ENCODE measurements around the gene RETN.
"Not testable (repeated sequence)": the region's sequence is repeated elsewhere in the genome, so short reads cannot be mapped to it uniquely, and the experiment has no call there.

Gene RETN

DNA sequence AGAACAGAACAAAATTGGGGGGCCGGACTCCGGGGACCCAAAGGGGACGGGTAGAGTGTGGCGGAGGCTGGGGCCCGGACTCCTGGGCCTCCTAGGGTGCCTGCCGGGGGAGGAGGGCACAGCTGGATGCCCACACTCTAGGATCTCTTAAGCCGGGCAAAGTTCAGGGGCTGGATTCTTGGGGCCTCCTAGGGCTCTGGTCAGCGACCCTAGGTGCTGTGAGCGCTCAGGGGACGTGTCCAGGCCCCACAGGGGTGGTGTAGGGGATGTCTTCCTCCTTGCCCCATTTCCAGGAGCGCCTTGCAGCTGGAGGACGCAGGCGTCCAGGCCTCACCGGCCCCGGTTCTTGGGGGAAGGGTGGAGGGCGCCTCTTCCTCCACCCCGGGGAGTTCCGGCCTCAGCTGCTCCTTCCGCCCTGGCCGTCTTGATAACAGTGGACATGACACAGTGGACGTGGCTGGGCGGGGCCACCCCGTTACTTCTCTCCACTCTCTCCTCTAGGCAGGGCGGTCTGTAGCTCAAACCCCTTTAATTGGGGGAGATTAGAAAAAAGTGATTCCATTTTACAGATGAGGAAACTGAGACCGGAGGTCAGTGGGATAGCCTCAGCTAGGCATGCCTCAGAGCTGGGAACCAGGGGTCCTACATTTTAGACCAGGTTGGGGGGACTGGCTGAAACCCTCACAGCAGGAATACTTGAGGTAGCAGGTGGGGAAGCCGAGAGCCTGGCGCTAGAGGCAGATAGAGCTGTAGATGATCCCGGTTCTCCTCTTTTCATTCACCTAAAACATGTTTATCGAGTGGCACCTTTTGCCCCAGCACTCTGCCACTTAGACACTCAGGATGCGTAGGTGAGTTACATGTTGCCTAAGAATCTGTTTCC lies 31.2 kb upstream of the RETN start:
- DNase-seq (ENCODE audit: low read depth): no peak

DNA sequence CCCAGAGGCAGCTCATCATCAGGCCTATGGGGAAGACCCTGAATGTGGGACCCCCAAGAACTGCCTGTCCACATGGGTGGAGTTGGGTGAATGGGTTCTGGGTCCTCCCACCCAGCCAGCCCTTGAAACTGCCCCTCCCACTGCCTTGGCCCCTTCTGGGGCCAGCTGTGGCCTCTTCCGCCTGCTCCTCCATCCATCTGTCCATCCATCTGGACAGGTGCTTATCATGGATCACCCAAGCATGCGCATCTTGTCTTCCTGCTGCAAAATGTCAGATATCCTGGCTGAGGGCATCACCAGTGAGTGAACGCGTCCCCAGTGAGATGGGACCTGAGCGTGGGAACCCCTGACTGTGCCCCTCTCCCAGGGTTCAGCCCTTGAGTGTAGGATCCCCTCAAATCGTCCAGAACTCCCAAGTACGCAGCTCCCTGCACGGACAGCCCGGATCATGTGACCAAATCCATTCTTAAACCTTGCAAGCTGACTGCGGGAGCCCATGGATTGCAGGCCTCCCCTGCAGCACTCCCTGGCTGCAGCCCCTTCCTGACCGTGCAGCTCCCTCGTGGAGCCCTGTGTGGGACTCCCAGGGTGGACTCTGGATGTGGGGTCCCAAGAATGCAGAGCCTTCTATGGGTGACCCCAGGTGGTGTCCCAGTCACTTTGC lies 29.9 kb upstream of the RETN start:
- no peak for DNase-seq (ENCODE audit: low read depth)

DNA sequence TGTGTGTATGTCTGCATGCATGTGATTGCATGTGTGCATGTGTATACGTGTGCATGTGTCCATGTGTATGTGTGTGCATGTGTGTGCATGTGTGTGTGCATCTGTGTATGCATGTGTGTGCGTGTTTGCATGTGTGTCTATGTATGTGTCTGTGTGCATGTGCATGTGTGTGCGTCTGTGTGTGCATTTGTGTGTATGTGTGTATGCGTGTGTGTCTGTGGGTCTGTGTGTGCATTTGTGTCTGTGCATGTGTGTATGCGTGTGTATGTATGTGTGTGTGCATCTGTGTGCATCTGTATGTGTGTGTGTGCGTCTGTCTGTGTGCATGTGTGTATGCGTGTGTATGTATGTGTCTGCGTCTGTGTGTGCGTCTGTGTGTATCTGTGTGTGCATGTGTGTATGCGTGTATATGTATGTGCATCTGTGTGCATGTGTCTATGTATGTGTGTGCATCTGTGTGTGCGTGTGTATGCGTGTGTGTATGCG lies 28.9 kb upstream of the RETN start:
- no peak for DNase-seq (ENCODE audit: low read depth)

DNA sequence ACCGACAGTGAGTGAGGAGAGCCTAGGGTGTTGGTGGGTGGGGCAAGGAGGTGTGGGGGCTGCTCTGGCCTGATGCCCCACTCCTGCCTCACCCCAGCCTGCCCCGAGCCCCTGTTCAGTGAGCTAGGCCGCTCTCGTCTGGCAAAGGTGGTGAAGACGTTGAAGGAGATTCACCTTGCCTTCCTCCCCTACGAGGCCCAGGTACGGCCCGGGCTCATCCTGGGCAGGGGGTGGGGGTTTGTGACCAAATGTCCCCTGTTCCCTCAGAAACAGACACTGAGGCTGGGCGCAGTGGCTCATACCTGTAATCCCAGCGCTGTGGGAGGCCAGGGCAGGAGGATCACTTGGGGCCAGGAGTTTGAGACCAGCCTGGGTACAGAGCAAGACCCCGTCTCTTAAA lies 28.0 kb upstream of the RETN start:
- DNase-seq (ENCODE audit: low read depth): no peak

DNA sequence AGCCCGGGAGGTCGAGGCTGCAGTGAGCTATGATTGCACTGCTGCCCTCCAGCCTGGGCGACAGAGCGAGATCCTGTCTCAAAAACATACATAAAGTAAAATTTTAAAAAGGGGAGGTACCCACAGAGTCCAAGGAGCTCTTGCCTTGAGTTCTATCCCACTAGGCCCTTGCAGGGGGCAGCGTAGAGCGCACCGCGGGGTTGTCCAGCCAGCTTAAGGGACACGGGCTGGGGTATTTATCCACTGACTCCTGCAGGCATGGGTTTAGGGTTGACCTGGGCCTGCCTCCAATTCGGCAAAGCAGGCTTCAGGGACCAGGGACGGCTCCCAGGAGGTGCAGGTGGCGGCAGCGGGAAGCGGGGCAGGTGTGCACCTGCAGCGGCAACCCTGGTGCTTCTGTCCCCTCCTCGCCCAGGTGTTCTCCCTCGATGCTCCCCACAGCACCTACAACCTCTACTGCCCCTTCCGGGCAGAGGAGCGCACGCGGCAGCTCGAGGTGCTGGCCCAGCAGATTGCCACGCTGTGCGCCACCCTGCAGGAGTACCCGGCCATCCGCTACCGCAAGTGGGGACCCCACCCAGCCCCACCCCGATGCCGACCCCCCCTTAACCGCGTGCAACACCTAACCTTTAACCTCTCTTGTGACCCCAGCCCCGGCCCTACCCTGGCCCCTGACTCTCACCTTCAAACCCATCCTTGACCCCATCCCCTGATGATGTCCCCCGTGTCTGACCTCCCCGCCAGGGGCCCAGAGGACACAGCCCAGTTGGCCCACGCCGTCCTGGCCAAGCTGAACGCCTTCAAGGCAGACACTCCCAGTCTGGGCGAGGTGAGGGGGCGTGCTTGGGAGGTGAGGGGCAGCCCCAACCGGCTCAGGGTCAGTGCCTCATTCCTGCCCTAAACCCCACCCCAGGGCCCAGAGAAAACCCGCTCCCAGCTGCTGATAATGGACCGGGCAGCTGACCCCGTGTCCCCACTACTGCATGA lies 27.3 kb upstream of the RETN start:
- DNase-seq (ENCODE audit: low read depth): no peak

DNA sequence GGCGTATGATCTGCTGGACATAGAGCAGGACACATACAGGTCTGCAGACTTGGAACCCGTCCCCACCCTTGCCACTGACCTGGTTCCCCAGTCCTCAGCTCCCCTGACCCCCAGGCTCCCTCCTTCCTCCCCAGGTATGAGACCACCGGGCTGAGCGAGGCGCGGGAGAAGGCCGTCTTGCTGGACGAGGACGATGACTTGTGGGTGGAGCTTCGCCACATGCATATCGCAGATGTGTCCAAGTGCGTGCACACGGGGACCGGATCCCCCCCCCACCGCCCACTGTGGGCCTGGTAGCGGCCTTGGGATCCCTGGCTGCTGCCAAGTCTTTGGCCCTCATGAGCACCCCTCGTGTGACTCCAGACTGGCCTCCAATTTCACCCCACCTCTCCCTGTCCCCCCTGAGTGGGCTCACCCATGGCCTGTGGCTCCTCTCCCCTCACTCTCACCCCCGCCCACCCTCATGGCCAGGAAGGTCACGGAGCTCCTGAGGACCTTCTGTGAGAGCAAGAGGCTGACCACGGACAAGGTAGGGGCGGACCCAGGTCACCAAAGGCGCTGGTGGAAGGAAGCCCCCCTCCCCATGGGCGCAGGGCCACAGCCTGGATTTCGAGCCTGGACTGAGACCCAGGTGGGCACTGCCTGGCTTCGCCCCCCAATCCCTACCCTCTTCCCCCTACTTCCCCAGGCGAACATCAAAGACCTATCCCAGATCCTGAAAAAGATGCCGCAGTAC lies 26.4 kb upstream of the RETN start:
- no peak for DNase-seq (ENCODE audit: low read depth)

DNA sequence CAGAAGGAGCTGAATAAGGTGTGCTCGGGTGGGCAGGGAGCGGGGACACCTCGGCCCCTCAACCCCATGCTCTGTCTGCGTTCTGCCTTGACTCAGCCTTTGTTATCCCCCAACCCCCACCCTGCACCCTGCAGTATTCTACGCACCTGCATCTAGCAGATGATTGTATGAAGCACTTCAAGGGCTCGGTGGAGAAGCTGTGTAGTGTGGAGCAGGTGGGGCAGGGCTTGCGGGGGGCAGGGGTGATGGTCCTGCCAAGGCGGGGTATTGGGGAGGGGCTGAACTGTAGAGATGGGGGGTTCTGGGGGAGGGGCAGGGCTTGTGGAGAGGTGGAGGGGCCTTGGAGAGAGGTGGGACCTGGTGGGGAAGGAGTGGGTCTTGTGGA lies 25.8 kb upstream of the RETN start:
- DNase-seq (ENCODE audit: low read depth): no peak

DNA sequence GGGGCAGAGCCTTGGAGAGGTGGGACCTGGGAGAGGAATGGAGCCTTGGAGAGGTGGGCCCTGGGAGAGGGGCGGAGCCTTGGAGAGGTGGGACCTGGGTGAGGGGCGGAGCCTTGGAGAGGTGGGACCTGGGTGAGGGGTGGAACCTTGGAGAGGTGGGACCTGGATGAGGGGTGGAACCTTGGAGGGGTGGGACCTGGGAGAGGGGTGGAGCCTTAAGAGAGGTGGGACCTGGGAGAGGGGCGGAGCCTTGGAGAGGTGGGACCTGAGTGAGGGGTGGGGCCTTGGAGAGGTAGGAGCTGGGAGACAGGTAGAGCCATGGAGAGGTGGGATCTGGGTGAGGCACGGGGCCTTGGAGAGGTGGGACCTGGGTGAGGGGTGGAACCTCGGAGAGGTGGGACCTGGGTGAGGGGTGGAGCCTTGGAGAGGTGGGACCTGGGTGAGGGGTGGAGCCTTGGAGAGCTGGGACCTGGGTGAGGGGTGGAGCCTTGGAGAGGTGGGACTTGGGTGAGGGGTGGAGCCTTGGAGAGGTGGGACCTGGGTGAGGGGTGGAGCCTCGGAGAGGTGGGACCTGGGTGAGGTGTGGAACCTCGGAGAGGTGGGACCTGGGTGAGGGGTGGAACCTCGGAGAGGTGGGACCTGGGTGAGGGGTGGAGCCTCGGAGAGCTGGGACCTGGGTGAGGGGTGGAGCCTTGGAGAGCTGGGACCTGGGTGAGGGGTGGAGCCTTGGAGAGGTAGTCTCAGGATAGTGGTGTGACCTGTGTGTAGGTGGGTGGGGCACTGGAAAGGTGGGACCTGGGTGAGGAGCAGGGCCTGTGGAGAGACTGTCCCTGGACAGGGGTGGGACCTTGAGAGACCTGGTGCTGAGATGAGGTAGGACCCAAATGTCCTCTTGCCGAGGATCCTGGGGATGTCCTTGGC lies 25.0 kb upstream of the RETN start:
- not testable (repeated sequence) for DNase-seq (ENCODE audit: low read depth)

DNA sequence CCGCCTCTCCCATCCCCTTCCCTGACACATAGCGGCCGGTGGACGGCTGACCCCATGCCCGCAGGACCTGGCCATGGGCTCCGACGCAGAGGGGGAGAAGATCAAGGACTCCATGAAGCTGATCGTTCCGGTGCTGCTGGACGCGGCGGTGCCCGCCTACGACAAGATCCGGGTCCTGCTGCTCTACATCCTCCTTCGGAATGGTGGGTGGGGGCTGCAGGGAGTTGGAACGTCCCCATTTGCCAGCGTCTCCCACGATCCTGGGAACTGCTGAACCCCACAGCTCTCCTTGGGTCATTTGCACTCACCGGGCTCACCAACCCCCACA lies 24.3 kb upstream of the RETN start:
- DNase-seq (ENCODE audit: low read depth): no peak

DNA sequence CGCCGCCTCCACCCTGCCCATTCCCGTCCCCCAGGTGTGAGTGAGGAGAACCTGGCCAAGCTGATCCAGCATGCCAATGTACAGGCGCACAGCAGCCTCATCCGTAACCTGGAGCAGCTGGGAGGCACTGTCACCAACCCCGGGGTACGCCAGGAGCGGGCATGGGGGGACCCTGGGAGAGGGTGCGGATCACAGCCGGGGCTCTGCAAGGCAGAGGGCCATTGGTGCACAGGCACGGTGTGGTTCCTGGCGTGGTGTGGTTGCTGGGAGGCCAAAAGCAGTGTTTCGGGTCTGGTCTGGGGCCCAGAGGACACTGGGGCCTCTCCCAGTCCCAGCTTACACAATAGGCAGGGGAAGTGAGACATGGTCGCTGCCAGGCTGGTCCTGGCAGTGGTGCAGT lies 23.7 kb upstream of the RETN start:
- no peak for DNase-seq (ENCODE audit: low read depth)

DNA sequence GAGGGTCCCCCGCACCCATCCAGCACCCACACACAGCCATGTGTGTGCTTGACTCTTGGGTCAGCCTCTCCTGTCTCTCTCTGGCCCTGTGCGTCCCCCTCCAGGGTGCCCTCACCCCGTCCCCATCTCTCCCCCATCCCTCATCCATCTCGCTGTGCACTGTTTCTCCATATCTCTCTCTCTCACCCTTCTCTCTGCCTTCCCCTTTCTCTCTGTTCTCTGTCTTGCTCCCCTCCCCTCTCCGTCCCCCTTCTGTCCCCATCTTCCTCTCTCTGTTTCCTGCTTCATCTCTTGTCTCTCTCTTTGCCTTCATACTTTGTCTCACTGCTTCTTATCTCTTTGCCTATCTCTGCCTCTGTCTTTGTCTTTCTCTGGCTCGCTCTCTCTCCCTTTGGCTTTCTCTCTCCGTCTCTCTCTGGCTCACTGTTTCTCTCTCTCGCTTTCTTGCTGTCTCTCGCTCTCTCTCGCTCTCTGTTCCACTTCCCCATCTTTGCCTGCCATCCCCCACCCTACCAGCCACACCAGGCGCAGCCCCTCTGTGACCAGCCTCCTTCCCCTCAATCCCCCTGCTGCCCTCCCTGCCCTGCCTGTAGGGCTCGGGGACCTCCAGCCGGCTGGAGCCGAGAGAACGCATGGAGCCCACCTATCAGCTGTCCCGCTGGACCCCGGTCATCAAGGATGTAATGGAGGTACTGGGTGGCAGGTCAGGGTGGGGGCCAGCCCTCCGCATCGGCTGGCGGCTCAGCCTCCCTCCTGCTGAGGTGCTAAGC lies 23.0 kb upstream of the RETN start:
- DNase-seq (ENCODE audit: low read depth): no peak

DNA sequence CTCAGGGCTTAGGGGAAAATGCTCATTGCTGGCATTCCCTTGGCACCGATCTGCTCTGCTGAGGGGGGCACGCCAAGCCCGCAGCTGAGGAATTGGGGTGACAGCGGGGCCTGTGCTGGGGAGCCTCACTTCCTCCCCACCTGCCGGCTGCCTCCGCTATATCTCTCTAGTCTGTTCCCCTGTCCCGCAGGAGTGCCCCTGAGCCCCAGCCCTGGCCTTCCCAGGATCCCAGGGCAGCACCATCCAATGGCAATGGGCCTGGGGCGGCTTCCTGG lies 22.5 kb upstream of the RETN start:
- DNase-seq (ENCODE audit: low read depth): no peak

DNA sequence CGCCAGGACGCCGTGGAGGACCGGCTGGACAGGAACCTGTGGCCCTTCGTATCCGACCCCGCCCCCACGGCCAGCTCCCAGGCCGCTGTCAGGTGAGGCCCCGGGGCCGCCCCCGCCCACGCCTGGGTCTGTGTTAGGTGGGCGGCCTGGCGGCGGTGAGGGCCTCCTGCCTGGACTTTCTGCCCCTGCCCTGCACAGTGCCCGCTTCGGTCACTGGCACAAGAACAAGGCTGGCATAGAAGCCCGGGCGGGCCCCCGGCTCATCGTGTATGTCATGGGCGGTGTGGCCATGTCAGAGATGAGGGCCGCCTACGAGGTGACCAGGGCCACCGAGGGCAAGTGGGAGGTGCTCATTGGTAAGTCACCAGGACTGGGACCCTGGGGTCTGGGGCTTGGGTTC lies 21.7 kb upstream of the RETN start:
- no peak for DNase-seq (ENCODE audit: low read depth)

DNA sequence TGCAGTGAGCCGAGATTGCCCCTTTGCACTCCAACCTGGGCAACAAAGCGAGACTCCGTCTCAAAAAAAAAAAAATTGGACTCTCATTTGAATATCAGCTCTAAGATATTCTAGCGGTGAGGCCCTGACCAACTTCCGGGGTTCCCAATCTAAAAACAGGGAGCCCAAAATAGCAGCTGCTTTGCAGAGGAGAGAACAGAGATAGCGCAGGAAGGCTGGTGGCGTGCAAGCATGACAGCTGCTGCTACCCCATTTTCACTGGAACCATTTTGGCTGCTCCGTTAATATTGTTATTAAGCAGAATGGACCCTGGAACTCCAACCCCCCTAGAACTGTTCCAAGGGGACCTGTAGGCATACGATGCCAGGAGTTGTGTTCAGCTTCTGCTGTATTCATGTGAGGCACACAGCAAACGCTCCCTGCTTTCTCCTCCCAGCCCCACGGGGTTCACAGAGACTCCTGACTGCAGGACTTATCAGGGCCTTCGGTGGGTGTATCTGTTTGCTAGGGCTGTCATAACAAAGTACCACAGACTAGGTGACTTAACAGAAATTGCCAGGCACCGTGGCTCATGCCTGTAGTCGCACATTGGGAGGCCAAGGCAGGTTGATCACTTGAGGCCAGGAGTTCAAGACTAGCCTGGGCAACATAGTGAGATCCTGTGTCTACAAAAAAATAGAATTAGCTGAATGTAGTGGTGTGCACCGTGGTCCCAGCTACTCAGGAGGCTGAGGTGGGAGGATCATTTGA lies 20.4 kb upstream of the RETN start:
- DNase-seq (ENCODE audit: low read depth): no peak

DNA sequence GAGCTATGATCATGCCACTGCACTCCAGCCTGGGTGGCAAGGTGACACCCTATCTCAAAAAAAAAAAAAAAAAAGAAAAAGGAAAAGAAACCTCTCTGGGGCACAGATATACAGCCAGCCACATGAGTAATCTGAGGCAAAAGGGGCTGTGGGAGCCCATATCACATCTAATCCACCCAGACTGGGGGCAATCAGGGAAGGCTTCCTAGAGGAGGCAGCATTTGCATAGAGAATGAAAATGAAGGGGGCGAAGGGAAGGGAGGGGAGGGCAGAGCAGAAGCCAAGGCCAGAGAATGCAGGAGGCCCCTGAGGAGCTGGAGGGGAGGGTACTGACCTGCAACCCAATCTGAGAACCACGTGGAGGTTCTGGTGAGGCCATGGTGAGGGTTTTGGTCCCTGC lies 18.7 kb upstream of the RETN start:
- DNase-seq (ENCODE audit: low read depth): no peak

DNA sequence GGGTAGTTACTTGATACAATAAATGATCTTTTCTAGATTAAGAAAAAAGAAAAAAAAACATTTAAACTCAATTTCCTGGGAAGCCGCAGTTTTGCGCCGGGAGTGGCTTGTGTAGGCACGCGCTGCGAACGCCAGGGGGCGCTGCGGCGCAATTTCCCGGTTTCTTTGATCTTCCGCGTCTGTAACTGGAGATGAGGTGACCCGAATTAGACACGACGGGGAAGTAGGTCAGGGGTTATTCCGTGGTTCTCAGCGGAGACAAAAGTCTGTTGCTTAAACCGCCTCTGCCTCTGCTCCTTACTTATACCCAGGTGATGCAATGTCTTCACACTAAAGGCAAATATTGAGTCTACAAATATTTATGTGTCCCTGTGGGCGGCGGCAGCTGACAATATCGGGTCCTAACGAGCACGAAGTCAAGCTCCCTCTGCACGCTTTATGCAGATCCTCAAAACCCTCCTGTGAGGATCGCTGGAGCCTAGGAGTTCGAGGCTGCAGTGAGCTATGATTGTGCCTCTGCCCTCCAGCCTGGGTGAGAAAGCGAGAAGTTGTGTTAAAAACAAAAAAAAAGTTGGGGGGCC lies 16.7 kb upstream of the RETN start:
- DNase-seq (ENCODE audit: low read depth): peak; percentile 83

DNA sequence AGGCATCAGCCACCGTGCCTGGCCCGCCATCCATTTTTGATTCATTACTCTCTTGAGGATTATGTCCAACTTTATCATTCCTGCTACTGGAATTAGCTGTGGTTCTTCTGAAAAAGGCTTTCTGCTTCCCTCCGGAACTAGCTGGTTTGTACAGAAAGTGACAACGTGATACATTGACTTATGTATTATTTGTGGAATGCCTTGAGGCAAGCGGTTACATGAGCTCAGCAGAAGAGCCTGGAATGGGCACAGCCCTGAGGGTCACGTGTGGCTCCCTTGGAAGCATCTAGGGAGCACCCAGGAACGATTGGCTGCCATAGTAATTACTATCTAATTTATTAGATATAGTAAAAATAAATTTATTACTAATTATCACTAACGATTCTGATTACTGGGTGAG lies 14.4 kb upstream of the RETN start:
- no peak for DNase-seq (ENCODE audit: low read depth)

DNA sequence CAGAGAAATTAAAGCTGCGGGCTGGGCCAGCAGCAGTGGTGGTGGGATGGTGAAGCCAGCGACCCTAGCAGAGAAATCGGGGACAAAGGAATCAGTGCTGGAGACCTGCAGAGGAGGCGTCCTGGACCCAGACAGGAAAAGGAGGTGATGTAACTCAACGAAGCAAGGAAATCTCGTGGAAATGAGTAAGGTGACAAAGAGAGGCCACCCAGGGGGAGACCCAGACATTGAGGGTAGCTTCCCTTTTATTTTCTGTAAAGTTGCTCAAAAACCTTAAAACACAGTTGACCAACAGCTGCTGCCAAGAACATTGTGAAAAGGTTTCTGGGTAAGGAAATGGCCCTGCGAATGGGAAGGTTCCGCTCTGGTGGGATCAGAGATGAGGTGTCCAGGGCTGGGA lies 13.3 kb upstream of the RETN start:
- DNase-seq (ENCODE audit: low read depth): no peak

DNA sequence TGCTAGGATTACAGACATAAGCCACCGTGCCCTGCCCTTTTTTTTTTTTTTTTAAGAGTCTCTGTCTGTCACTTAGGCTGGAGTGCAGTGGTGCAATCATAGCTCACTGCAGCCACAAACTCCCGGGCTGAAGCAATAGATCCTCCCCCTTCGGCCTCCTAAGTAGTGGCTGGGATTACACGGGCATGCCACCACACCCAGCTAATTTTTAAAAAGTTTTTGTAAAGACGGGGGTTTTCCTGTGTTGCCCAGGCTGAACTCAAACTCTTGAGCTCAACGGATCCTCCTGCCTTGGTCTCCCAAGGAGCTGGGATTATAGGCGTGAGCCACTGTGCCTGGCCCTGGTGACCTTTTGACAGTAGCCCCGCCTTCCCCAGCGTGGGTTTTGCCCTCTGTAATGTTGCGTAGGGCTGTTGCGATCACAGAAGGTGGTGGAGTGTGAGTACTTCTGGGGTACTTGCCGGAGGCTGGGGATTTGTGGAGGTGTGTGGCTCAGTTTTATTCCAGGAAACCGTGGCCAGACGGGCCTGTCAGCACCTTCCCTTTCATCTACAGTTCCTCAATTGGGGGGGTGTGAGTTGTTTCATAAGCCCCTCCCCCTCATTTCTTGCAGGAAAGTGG lies 11.6 kb upstream of the RETN start:
- peak; percentile 39 for DNase-seq (ENCODE audit: low read depth)

Data from fibroblast of gingiva (primary cell).